Neutrophil (primary cell): Measurements from ENCODE around the gene C19orf85.

Experiments used
- H3K27ac ChIP-seq: fragments of 200-600 bp; sonication (generic); 2 replicates; pipeline ENCODE4 v1.5.1; 2016; ENCODE audit warnings: mild to moderate bottlenecking, moderate library complexity
- H3K27me3 ChIP-seq: fragments of 200-600 bp; sonication (generic); 2 replicates; pipeline ENCODE4 v1.6.0; 2016; ENCODE audit warnings: mild to moderate bottlenecking
- H3K36me3 ChIP-seq: fragments of 200-600 bp; sonication (generic); 2 replicates; pipeline ENCODE4 v1.5.1; 2017
- H3K4me1 ChIP-seq, 2 experiments: fragments of 200-600 bp in 1 of 2; sonication (generic) in 1 of 2; 1 replicate in 1 of 2; 2 replicates in 1 of 2; pipeline versions ENCODE4 v1.5.1 to v1.6.1; 2013 to 2016; ENCODE audit warnings: low read depth in 1 of 2, low read length in 1 of 2, mild to moderate bottlenecking in 1 of 2, moderate library complexity in 1 of 2; ENCODE audit not compliant: control insufficient read depth in 1 of 2, insufficient read depth in 1 of 2
- H3K4me3 ChIP-seq, 2 experiments: fragments of 200-600 bp in 1 of 2; sonication (generic) in 1 of 2; 1 replicate in 1 of 2; 2 replicates in 1 of 2; pipeline ENCODE4 v1.5.1; 2013 to 2016; ENCODE audit warnings: low read depth in 1 of 2, low read length in 1 of 2, mild to moderate bottlenecking in 1 of 2, moderate library complexity in 1 of 2
- H3K9me3 ChIP-seq: fragments of 200-600 bp; sonication (generic); 2 replicates; pipeline ENCODE4 v1.5.1; 2016
- TF ChIP-seq, protein P1 (sequence below): fragments of 200-600 bp; sonication (generic); IDR thresholded peaks from 2 replicates; pipeline ENCODE4 v1.5.1; 2016; ENCODE audit warnings: antibody characterized with exemption

C19orf85 gene

DNA sequence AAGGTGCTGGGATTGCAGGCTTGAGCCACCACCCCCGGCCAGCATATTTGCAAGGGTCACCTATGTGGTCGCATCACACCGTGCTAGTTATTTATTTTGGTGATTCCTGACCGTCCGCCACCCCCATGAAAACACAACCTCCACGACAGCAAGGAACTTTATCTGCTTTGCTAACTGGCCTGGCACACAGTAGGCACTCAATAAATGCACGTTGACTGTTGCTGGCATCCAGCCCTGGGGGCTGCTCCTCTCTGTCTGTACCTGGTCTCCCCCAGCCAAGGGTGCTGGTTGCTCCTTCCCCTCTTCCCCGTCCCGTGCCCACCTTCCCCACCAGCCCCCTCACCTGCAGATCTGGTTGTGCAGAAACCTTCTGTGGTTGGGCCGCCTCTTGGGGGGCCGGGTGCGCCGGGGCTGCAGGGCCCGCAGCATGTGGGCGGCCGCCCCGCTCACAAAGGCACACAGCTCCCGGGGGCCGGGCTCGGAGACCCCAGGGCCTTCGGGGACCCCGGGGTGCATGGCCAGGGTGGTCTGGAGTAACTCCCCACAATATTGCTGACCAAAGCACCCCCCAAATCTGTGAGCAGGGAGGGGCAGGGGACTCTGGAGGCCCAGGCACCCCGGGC, 401 bp downstream of the C19orf85 start:
- Histone ChIP-seq H3K4me1 (peaks cover 12 to 21% of the 10 kb centered on the region in 2 experiments), H3K27me3 (peaks cover 21% of the 10 kb centered on the region), H3K4me3 (no peak overlapping the region), H3K36me3 (no peaks in the 10 kb centered on the region), H3K27ac (no peak overlapping the region), H3K9me3 (no peaks in the 10 kb centered on the region)
- TF ChIP-seq, protein P1, sequence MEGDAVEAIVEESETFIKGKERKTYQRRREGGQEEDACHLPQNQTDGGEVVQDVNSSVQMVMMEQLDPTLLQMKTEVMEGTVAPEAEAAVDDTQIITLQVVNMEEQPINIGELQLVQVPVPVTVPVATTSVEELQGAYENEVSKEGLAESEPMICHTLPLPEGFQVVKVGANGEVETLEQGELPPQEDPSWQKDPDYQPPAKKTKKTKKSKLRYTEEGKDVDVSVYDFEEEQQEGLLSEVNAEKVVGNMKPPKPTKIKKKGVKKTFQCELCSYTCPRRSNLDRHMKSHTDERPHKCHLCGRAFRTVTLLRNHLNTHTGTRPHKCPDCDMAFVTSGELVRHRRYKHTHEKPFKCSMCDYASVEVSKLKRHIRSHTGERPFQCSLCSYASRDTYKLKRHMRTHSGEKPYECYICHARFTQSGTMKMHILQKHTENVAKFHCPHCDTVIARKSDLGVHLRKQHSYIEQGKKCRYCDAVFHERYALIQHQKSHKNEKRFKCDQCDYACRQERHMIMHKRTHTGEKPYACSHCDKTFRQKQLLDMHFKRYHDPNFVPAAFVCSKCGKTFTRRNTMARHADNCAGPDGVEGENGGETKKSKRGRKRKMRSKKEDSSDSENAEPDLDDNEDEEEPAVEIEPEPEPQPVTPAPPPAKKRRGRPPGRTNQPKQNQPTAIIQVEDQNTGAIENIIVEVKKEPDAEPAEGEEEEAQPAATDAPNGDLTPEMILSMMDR: no peak

DNA sequence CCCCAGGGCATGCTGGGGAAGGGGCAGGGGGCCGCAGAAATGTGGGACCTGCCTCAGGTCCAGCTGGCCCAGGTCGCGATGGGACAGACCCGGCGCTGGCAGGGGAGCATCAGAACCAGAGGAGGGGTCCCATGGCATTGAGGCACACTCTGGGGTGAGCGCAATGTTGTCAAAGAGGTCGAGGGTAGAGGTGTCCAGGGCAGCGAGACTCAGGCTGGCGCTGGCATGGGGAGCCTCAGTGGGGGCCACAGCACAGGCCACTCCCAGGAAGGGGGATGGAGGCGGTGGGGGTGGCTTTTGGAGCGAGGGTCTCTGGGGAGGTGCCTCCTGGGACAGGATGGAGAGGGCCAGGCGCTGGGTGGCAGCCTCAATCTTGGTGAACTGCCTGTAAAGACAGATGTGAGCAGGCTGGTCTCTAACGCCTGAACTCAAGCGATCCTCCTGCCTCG, 944 bp downstream of the C19orf85 start:
- no peaks in the 10 kb centered on the region for H3K9me3 ChIP-seq
- H3K27me3 ChIP-seq: peaks cover 21% of the 10 kb centered on the region
- H3K36me3 ChIP-seq: no peaks in the 10 kb centered on the region
- H3K4me3 ChIP-seq: no peak overlapping the region
- TF ChIP-seq, protein P1: no peak
- H3K27ac ChIP-seq: no peak overlapping the region
- H3K4me1 ChIP-seq: peaks cover 12 to 21% of the 10 kb centered on the region in 2 experiments

DNA sequence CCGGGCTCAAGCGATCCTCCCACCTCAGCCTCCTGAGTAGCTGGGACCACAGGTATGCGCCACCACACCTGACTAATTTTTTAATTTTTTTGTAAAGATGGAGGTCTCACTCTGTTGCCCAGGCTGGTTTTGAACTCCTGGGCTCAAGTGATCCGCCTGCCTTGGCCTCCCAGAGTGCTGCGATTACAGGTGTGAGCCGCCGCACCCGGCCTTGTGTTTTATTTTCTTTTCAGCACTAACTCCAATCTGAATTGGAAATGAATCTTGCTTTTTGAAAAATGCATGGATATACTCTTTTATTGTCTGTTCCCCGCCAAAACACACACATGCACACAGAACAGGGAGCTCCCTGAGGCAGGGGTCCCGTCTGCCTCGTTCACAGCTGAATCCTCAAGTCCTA, 1.8 kb downstream of the C19orf85 start:
- Histone ChIP-seq H3K27me3 (peaks cover 21% of the 10 kb centered on the region), H3K27ac (no peak overlapping the region), H3K9me3 (no peaks in the 10 kb centered on the region), H3K36me3 (no peaks in the 10 kb centered on the region), H3K4me1 (peaks cover 12 to 18% of the 10 kb centered on the region in 2 experiments), H3K4me3 (peak overlapping the region in 1 of 2 experiments; percentile 83)
- TF ChIP-seq, protein P1: no peak

DNA sequence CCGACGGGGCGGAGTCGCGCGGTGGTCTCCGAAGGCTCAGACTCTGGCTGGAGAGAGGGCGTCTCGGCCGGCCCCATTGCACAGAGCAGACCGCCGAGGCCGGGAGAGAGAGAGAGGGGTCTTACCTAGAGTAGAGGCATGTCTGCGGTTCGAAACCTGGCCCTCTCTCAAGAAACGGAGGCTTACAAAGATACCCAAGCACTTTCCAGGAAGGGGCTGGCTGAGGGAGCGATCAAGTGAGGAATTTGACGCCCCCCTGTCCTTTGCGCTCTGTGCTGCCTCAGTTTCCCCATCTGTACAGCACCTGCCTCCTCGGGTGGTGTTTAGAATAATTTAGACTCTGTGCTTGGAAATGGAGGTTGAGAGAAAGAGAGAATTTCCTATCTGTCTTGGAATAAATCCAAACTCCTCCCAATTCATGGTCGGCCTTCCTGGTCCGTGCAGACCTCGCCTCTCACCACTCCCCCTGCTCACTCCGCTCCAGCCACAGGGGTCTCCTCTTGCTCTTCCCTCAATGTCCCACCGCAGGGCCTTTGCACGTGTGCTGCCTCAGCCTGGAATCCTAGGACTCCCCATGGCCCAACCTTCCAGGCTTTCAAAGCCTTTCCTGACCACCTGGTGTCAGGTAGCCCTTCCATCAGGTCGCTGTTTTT, 2.5 kb downstream of the C19orf85 start:
- Histone ChIP-seq H3K27me3 (peaks cover 17% of the 10 kb centered on the region), H3K27ac (peak overlapping the region; percentile 50), H3K9me3 (no peaks in the 10 kb centered on the region), H3K4me1 (peaks cover 12 to 16% of the 10 kb centered on the region in 2 experiments), H3K36me3 (no peaks in the 10 kb centered on the region), H3K4me3 (peak overlapping the region; percentile 76 to 83)
- TF ChIP-seq, protein P1: no peak

DNA sequence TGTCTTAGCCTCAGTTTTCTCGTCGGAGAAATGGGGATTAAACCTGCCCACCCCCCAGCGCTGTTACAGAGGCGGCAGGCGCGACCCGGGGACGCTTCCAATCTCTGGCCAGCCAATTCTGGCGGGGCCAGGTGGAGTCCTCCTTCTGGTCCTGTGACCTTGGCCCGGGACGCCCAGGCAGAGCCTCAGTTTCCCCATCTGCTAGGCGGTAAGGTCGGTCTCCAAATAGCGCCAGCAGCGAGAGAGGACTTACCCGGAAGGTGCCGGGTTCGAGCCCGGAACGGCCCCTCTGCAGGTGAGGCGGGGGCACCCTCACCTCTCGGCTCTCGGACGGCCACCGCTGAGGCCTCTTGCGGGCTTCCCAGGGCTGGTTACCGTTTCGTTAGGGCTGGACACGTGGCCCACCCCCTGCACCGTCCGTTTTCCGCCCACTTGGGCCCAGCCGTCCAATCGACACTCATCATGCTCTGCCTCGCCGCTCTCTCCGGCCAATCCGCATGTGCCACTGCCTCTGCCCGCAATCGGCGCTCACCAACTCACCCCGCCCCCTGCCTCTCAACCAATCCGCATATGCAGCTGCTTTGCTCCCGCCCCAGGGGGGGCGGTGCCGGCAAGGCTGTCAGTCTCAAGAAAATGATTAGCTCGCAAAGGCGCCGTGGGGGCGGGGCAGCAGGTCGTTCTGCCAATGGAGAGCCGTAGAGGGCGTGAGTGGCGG, 3.1 kb downstream of the C19orf85 start, which contains the start of gene ISOC2:
TSS of gene ISOC2 (minus strand) at position 384 of the 715 bp plus-strand sequence. CDS start 5,156 bp downstream, outside the sequence.
- peaks cover 12 to 16% of the 10 kb centered on the region in 2 experiments for H3K4me1 ChIP-seq
- peaks cover 12% of the 10 kb centered on the region for H3K27me3 ChIP-seq
- no peaks in the 10 kb centered on the region for H3K9me3 ChIP-seq
- H3K36me3 ChIP-seq: no peaks in the 10 kb centered on the region
- H3K4me3 ChIP-seq: peak within 1 kb of the TSS; percentile 76 to 83
- TF ChIP-seq, protein P1: no peak
- H3K27ac ChIP-seq: peak within 1 kb of the TSS; percentile 50
